Measurements from ENCODE around the gene C1orf210.

Gene C1orf210

GRCh38 chr1:43302201-43302600, 16.8 kb upstream of the C1orf210 start:
- no peak overlapping the region for H3K4me3 ChIP-seq (ENCODE audit: low read depth, low read length)
- DNase-seq (ENCODE audit: low read depth) = no peak
- TF ChIP-seq, protein P1, sequence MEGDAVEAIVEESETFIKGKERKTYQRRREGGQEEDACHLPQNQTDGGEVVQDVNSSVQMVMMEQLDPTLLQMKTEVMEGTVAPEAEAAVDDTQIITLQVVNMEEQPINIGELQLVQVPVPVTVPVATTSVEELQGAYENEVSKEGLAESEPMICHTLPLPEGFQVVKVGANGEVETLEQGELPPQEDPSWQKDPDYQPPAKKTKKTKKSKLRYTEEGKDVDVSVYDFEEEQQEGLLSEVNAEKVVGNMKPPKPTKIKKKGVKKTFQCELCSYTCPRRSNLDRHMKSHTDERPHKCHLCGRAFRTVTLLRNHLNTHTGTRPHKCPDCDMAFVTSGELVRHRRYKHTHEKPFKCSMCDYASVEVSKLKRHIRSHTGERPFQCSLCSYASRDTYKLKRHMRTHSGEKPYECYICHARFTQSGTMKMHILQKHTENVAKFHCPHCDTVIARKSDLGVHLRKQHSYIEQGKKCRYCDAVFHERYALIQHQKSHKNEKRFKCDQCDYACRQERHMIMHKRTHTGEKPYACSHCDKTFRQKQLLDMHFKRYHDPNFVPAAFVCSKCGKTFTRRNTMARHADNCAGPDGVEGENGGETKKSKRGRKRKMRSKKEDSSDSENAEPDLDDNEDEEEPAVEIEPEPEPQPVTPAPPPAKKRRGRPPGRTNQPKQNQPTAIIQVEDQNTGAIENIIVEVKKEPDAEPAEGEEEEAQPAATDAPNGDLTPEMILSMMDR (conservative IDR thresholded peaks at IDR 0.05; ENCODE audit: low read depth, low read length) = no peak

- no peak for DNase-seq (ENCODE audit: low read depth)
- TF ChIP-seq, protein P1 (conservative IDR thresholded peaks at IDR 0.05; ENCODE audit: low read depth, low read length) = no peak
- no peak within 1 kb of the TSS for H3K4me3 ChIP-seq (ENCODE audit: low read depth, low read length)
Measured at GRCh38 chr1:43300378-43301094, 15.2 kb upstream of the C1orf210 start, which contains the start of gene TIE1. TIE1 (plus strand) TSS chr1:43300982; CDS start chr1:43301072, 90 bp downstream.

DNA sequence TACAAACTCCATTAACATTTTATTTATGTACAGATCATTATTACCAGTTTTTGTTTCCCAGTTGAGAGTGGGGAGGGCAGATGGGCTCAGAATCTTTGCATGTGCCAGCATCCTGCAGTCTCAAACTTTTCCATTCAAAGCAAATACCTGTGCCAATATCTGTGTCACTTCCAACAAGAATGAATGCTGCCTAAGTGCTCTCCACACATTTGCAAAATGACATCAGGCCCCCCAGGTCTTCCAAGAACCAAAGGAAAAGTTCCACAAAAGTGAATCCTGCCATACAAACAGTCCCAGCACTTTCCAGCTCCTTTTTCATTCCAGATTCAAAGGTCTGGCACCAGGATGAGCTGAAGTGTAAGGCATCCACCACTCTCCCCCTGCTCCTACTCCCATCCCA, 13.7 kb upstream of the C1orf210 start:
- TF ChIP-seq, protein P1 (conservative IDR thresholded peaks at IDR 0.05; ENCODE audit: low read depth, low read length) = no peak
- DNase-seq (ENCODE audit: low read depth) = no peak
- no peak overlapping the region for H3K4me3 ChIP-seq (ENCODE audit: low read depth, low read length)

GRCh38 chr1:43298055-43298454, 12.7 kb upstream of the C1orf210 start:
- TF ChIP-seq, protein P1 (conservative IDR thresholded peaks at IDR 0.05; ENCODE audit: low read depth, low read length) = no peak
- H3K4me3 ChIP-seq (ENCODE audit: low read depth, low read length) = no peak overlapping the region
- DNase-seq (ENCODE audit: low read depth) = no peak

GRCh38 chr1:43296207-43296606, 10.8 kb upstream of the C1orf210 start:
- TF ChIP-seq, protein P1 (conservative IDR thresholded peaks at IDR 0.05; ENCODE audit: low read depth, low read length) = no peak
- no peak for DNase-seq (ENCODE audit: low read depth)
- H3K4me3 ChIP-seq (ENCODE audit: low read depth, low read length) = no peak overlapping the region

GRCh38 chr1:43294761-43295160, 9.4 kb upstream of the C1orf210 start:
- DNase-seq (ENCODE audit: low read depth) = no peak
- TF ChIP-seq, protein P1 (conservative IDR thresholded peaks at IDR 0.05; ENCODE audit: low read depth, low read length) = no peak
- no peak overlapping the region for H3K4me3 ChIP-seq (ENCODE audit: low read depth, low read length)

Data from choroid plexus epithelial cell (primary cell).